Measurements from ENCODE around the gene LRRC23.

LRRC23 gene

GRCh38 chr12:6917491-6918231 lies 13.0 kb downstream of the LRRC23 start:
- DNase-seq (ENCODE audit: low spot score): no peak
- Histone ChIP-seq H3K27ac (no peak overlapping the region), H3K4me3 (no peak overlapping the region)
- TF ChIP-seq CTCF (IDR thresholded peaks at IDR 0.05): no peak

- DNase-seq (ENCODE audit: low spot score): no peak
- Histone ChIP-seq H3K27ac (no peak overlapping the region), H3K4me3 (no peak overlapping the region)
- no peak for TF ChIP-seq CTCF (IDR thresholded peaks at IDR 0.05)
Observed at GRCh38 chr12:6919588-6919987, 15.0 kb downstream of the LRRC23 start.

- Histone ChIP-seq H3K27ac (no peak overlapping the region), H3K4me3 (no peak overlapping the region)
- no peak for DNase-seq (ENCODE audit: low spot score)
- TF ChIP-seq CTCF (IDR thresholded peaks at IDR 0.05): no peak
Observed at GRCh38 chr12:6921539-6921938, 16.9 kb downstream of the LRRC23 start.

GRCh38 chr12:6921996-6922946 lies 17.6 kb downstream of the LRRC23 start:
- H3K27ac ChIP-seq: peak overlapping the region in 1 of 2 donors; percentile 28
- no peak for TF ChIP-seq CTCF (IDR thresholded peaks at IDR 0.05)
- H3K4me3 ChIP-seq: no peak overlapping the region
- DNase-seq (ENCODE audit: low spot score): no peak

- no peak for TF ChIP-seq CTCF (IDR thresholded peaks at IDR 0.05)
- no peak overlapping the region for H3K4me3 ChIP-seq
- no peak for DNase-seq (ENCODE audit: low spot score)
- peak overlapping the region in 1 of 2 donors; percentile 28 for H3K27ac ChIP-seq
Observed at GRCh38 chr12:6923003-6923732, 18.5 kb downstream of the LRRC23 start.

- no peak for TF ChIP-seq CTCF (IDR thresholded peaks at IDR 0.05)
- Histone ChIP-seq H3K27ac (peak overlapping the region; percentile 98 to 100), H3K4me3 (peak overlapping the region; percentile 96)
- DNase-seq (ENCODE audit: low spot score): no peak
Observed at GRCh38 chr12:6923851-6924250, 19.2 kb downstream of the LRRC23 start.
